NB4 (cell line): ENCODE measurements around the gene PRKAA1.

Experiments
- POLR2A ChIP-seq: IDR thresholded peaks from 2 replicates; pipeline ENCODE4 v1.6.1; 2011; ENCODE audit warnings: mild to moderate bottlenecking; ENCODE audit not compliant: insufficient read length; ENCODE audit errors: extremely low read depth
- TF ChIP-seq, protein P1 (sequence below): IDR thresholded peaks from one replicate; pipeline ENCODE4 v1.5.1; 2012; ENCODE audit warnings: low read depth, low read length

DNA sequence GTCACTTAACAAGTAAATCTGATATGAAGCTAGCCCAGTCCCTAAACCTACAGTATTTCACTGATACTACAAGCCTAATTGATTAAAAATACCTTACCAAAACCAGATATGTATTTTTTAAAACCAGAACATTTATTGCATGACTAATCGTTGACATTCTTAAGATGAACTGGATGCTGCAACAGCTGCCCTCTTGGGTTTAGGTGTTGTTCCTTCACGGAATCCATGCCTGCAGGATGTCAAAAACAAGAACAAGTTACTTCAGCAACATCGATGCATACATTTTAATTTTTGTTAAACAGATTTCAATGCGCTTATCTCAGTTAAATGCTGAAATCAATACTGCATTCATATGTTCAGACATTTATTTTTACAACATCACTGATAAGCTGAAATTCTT, 34.2 kb upstream of the PRKAA1 start:
- TF ChIP-seq, protein P1, sequence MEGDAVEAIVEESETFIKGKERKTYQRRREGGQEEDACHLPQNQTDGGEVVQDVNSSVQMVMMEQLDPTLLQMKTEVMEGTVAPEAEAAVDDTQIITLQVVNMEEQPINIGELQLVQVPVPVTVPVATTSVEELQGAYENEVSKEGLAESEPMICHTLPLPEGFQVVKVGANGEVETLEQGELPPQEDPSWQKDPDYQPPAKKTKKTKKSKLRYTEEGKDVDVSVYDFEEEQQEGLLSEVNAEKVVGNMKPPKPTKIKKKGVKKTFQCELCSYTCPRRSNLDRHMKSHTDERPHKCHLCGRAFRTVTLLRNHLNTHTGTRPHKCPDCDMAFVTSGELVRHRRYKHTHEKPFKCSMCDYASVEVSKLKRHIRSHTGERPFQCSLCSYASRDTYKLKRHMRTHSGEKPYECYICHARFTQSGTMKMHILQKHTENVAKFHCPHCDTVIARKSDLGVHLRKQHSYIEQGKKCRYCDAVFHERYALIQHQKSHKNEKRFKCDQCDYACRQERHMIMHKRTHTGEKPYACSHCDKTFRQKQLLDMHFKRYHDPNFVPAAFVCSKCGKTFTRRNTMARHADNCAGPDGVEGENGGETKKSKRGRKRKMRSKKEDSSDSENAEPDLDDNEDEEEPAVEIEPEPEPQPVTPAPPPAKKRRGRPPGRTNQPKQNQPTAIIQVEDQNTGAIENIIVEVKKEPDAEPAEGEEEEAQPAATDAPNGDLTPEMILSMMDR = no peak
- no peak for TF ChIP-seq POLR2A
